Mesenchymal stem cell (in vitro differentiated cells and primary cell): ENCODE data around the gene LZTS2.

ENCODE experiments used
- DNase-seq: peaks from one replicate; pipeline ENCODE4 v3.0.0-alpha.2; 2013
- H2AFZ ChIP-seq: one replicate; pipeline ENCODE4 v1.6.1; 2013; ENCODE audit warnings: low read depth, mild to moderate bottlenecking, control low read depth, inconsistent platforms, low read length, moderate library complexity
- H2AK5ac ChIP-seq: 2 replicates; pipeline ENCODE4 v1.6.1; 2013; ENCODE audit warnings: low read length, moderate library complexity, mild to moderate bottlenecking, inconsistent platforms; ENCODE audit not compliant: severe bottlenecking
- H2BK120ac ChIP-seq: one replicate; pipeline ENCODE4 v1.6.1; 2013; ENCODE audit warnings: low read depth, mild to moderate bottlenecking, inconsistent platforms, low read length, moderate library complexity
- H2BK12ac ChIP-seq, 2 experiments: one replicate each; pipeline ENCODE4 v1.6.1; 2013; ENCODE audit warnings: inconsistent platforms in 2 of 2, low read length in 2 of 2, mild to moderate bottlenecking in 2 of 2, moderate library complexity in 2 of 2, control low read depth in 1 of 2
- H2BK15ac ChIP-seq: one replicate; pipeline ENCODE4 v1.6.1; 2013; ENCODE audit warnings: mild to moderate bottlenecking, low read depth, inconsistent platforms; ENCODE audit not compliant: poor library complexity, severe bottlenecking
- H2BK5ac ChIP-seq: 2 replicates; pipeline ENCODE4 v1.6.1; 2013; ENCODE audit warnings: low read depth, mild to moderate bottlenecking, low read length, control low read depth, inconsistent platforms; ENCODE audit not compliant: poor library complexity, severe bottlenecking
- H3K14ac ChIP-seq, 2 experiments: one replicate each; pipeline ENCODE4 v1.6.1; 2013; ENCODE audit warnings: inconsistent platforms in 2 of 2, low read length in 2 of 2, control low read depth in 1 of 2, mild to moderate bottlenecking in 1 of 2, moderate library complexity in 1 of 2
- H3K18ac ChIP-seq, 2 experiments: one replicate each; pipeline ENCODE4 v1.6.1; 2013; ENCODE audit warnings: inconsistent platforms in 2 of 2, low read length in 2 of 2, control low read depth in 1 of 2, low read depth in 1 of 2, mild to moderate bottlenecking in 1 of 2
- H3K23ac ChIP-seq, 2 experiments: one replicate each; pipeline ENCODE4 v1.6.1; 2013; ENCODE audit warnings: inconsistent platforms in 2 of 2, low read length in 2 of 2, mild to moderate bottlenecking in 2 of 2, moderate library complexity in 2 of 2, control low read depth in 1 of 2
- H3K27ac ChIP-seq: 2 replicates; pipeline ENCODE4 v1.5.1; 2013; ENCODE audit warnings: mild to moderate bottlenecking, moderate library complexity, low read length, control low read depth, inconsistent platforms; ENCODE audit not compliant: poor library complexity, severe bottlenecking
- H3K27me3 ChIP-seq, 2 experiments: 2 replicates each; pipeline versions ENCODE4 v1.6.1 to v1.7.0; 2013; ENCODE audit warnings: low read length in 2 of 2, mild to moderate bottlenecking in 2 of 2, moderate library complexity in 2 of 2, control low read depth in 1 of 2, inconsistent platforms in 1 of 2; ENCODE audit not compliant: control insufficient read depth in 1 of 2, insufficient read depth in 1 of 2
- H3K36me3 ChIP-seq, 2 experiments: 2 replicates each; pipeline versions ENCODE4 v1.6.1 to v1.7.0; 2013; ENCODE audit warnings: low read length in 2 of 2, control low read depth in 1 of 2, inconsistent platforms in 1 of 2, low read depth in 1 of 2, mild to moderate bottlenecking in 1 of 2; ENCODE audit not compliant: insufficient read depth in 2 of 2, control insufficient read depth in 1 of 2
- H3K4ac ChIP-seq, 2 experiments: one replicate each; pipeline ENCODE4 v1.6.1; 2013; ENCODE audit warnings: inconsistent platforms in 2 of 2, low read length in 2 of 2, mild to moderate bottlenecking in 2 of 2, moderate library complexity in 2 of 2, control low read depth in 1 of 2, low read depth in 1 of 2
- H3K4me1 ChIP-seq: 2 replicates; pipeline ENCODE4 v1.6.1; 2013; ENCODE audit warnings: low read depth, low read length, control low read depth; ENCODE audit not compliant: control insufficient read depth, insufficient read depth
- H3K4me2 ChIP-seq: 2 replicates; pipeline ENCODE4 v1.6.1; 2013; ENCODE audit warnings: low read length, mild to moderate bottlenecking, inconsistent platforms; ENCODE audit not compliant: poor library complexity, severe bottlenecking
- H3K4me3 ChIP-seq, 2 experiments: 2 replicates each; pipeline versions ENCODE4 v1.5.1 to v1.7.0; 2013; ENCODE audit warnings: low read length in 2 of 2, mild to moderate bottlenecking in 2 of 2, control low read depth in 1 of 2, low read depth in 1 of 2; ENCODE audit not compliant: insufficient read depth in 1 of 2
- H3K79me1 ChIP-seq: replicated peaks from 2 replicates; pipeline ENCODE4 v1.6.1; 2013; ENCODE audit warnings: mild to moderate bottlenecking, control low read depth, low read length, inconsistent platforms; ENCODE audit not compliant: poor library complexity, severe bottlenecking
- H3K9ac ChIP-seq: 2 replicates; pipeline ENCODE4 v1.7.0; 2013; ENCODE audit warnings: mild to moderate bottlenecking, low read length, moderate library complexity
- H3K9me3 ChIP-seq: 2 replicates; pipeline ENCODE4 v1.7.0; 2013; ENCODE audit warnings: mild to moderate bottlenecking, low read length; ENCODE audit not compliant: control insufficient read depth
- H4K8ac ChIP-seq: one replicate; pipeline ENCODE4 v1.6.1; 2013; ENCODE audit warnings: inconsistent platforms, mild to moderate bottlenecking, low read length, moderate library complexity
- H4K91ac ChIP-seq: one replicate; pipeline ENCODE4 v1.6.1; 2013; ENCODE audit warnings: mild to moderate bottlenecking, low read length, inconsistent platforms
- WGBS: methylation state at CpG from one replicate; pipeline ENCODE4 v1.1.7; 2013; ENCODE audit warnings: mixed read lengths; 5-methylcytosine and 5-hydroxymethylcytosine counted together

Gene LZTS2

GRCh38 chr10:101040061-101040460 is 40.5 kb downstream of the LZTS2 start:
- WGBS: 82% methylated on average over 3 of the region's 3 CpGs
- Histone ChIP-seq H2BK12ac (no peak overlapping the region), H2BK15ac (no peak overlapping the region), H2AFZ (no peak overlapping the region), H2BK120ac (no peak overlapping the region), H3K9me3 (no peaks in the 10 kb centered on the region), H3K9ac (no peak overlapping the region), H3K36me3 (peaks cover 55% of the 10 kb centered on the region in 2 experiments), H3K27ac (no peak overlapping the region), H4K91ac (no peak overlapping the region), H3K4me1 (peaks cover 5% of the 10 kb centered on the region), H3K27me3 (no peaks in the 10 kb centered on the region), H3K79me1 (peaks cover 34% of the 10 kb centered on the region), H4K8ac (no peak overlapping the region), H2BK5ac (no peak overlapping the region), H3K4me3 (no peak overlapping the region), H3K4ac (no peak overlapping the region), H3K18ac (no peak overlapping the region), H3K4me2 (no peak overlapping the region), H3K23ac (no peak overlapping the region), H3K14ac (no peak overlapping the region), H2AK5ac (no peak overlapping the region)
- no peak for DNase-seq

DNA sequence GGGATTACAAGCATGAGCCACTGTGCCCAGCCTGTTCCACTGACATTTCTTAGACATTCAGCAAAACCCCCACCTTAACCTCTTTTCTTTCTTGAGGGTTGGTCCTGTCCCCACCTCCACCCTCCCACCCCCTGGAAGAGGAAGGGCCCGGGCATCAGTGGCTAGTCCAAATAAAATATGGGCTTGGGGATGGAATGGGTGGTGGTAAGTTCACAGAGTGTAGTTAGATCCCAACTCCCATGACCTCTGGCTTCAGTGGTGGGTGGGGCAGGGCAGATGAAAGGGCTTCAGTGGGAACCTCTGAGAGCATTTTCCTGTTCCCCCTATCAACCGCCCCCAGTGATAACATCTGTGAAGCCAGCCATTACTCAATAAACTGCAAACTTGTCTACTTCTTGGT is 41.2 kb downstream of the LZTS2 start:
- Histone ChIP-seq H2BK12ac (no peak overlapping the region), H3K27me3 (no peaks in the 10 kb centered on the region), H3K36me3 (peaks cover 47% of the 10 kb centered on the region in 2 experiments), H2BK120ac (no peak overlapping the region), H2BK5ac (no peak overlapping the region), H3K27ac (no peak overlapping the region), H2AK5ac (no peak overlapping the region), H3K14ac (no peak overlapping the region), H3K79me1 (peaks cover 26% of the 10 kb centered on the region), H3K18ac (no peak overlapping the region), H4K8ac (no peak overlapping the region), H3K4me3 (no peak overlapping the region), H3K9me3 (no peaks in the 10 kb centered on the region), H3K4me1 (peaks cover 5% of the 10 kb centered on the region), H3K4ac (no peak overlapping the region), H3K23ac (no peak overlapping the region), H3K9ac (no peak overlapping the region), H2BK15ac (no peak overlapping the region), H4K91ac (no peak overlapping the region), H2AFZ (no peak overlapping the region), H3K4me2 (no peak overlapping the region)
- DNase-seq: no peak
- WGBS: 5% methylated on average over 1 of the region's 2 CpGs

GRCh38 chr10:101041252-101041761 is 41.7 kb downstream of the LZTS2 start:
- Histone ChIP-seq H3K79me1 (peaks cover 21% of the 10 kb centered on the region), H2BK120ac (no peak overlapping the region), H3K4me3 (no peak overlapping the region), H3K27ac (no peak overlapping the region), H3K23ac (no peak overlapping the region), H4K8ac (no peak overlapping the region), H3K9ac (no peak overlapping the region), H3K4me1 (peaks cover 5% of the 10 kb centered on the region), H2BK5ac (no peak overlapping the region), H3K4ac (no peak overlapping the region), H3K4me2 (no peak overlapping the region), H3K27me3 (peaks cover 3 to 4% of the 10 kb centered on the region in 2 experiments), H3K36me3 (peaks cover 43% of the 10 kb centered on the region in 2 experiments), H2AFZ (no peak overlapping the region), H2BK15ac (no peak overlapping the region), H3K14ac (no peak overlapping the region), H3K9me3 (no peaks in the 10 kb centered on the region), H2BK12ac (no peak overlapping the region), H2AK5ac (no peak overlapping the region), H4K91ac (no peak overlapping the region), H3K18ac (no peak overlapping the region)
- WGBS: 37% methylated on average over 6 of the region's 6 CpGs
- peak; percentile 89 for DNase-seq

GRCh38 chr10:101042118-101042517 is 42.5 kb downstream of the LZTS2 start:
- Histone ChIP-seq H3K27me3 (peaks cover 10 to 12% of the 10 kb centered on the region in 2 experiments), H2BK120ac (no peak overlapping the region), H3K4ac (no peak overlapping the region), H3K4me2 (peak overlapping the region; percentile 65), H2BK12ac (no peak overlapping the region), H2AK5ac (no peak overlapping the region), H3K36me3 (peaks cover 34 to 35% of the 10 kb centered on the region in 2 experiments), H3K4me1 (peaks cover 9% of the 10 kb centered on the region), H3K79me1 (peaks cover 14% of the 10 kb centered on the region), H3K9me3 (no peaks in the 10 kb centered on the region), H3K27ac (peak overlapping the region; percentile 88), H3K4me3 (peak overlapping the region in 1 of 2 experiments; percentile 81), H2AFZ (no peak overlapping the region), H3K9ac (peak overlapping the region; percentile 91), H2BK5ac (no peak overlapping the region), H4K91ac (peak overlapping the region; percentile 81), H3K14ac (no peak overlapping the region), H4K8ac (peak overlapping the region; percentile 52), H3K18ac (peak overlapping the region in 1 of 2 experiments; percentile 77), H2BK15ac (no peak overlapping the region), H3K23ac (no peak overlapping the region)
- 79% methylated on average over 4 of the region's 4 CpGs for WGBS
- no peak for DNase-seq
